Measurements from ENCODE around the gene KLK1. TPM values are rescaled to one million over a fixed set of nuclear protein-coding genes. Genes with fewer than 3 reads are reported as not detected.
"Not testable (repeated sequence)": the region's sequence is repeated elsewhere in the genome, so short reads cannot be mapped to it uniquely, and the experiment has no call there.

The KLK1 gene
- total RNA-seq, 1 experiment from 2014 or later, result not detected

DNA sequence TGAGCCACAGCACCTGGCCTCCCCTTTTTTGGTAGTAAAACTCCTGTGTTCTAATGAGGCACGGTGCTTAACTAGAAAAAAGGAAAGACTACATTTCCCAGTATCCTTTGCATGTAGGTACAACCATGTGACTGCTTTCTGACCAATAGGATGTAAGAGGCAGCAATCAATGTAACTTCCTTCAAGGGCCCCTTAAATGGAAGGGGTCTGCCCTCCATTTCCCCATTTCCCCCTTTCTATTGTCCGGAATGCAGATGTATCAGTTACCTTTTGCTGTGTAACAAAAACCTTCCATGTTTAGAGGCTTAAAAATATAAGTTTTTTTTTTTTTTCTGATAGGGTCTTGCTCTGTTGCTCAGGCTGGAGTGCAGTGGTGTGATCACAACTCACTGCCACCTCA, 51.1 kb downstream of the KLK1 start:
- no peak for DNase-seq
- intact Hi-C loops (cut with micrococcal nuclease; ENCODE audit: unreplicated experiment), result no loop called here
- Histone ChIP-seq H3K27ac (no peak overlapping the region), H3K9me2 (ENCODE audit: insufficient read depth) (no peaks in the 10 kb centered on the region), H3K79me2 (ENCODE audit: low read depth) (no peaks in the 10 kb centered on the region), H2AFZ (no peak overlapping the region), H3F3A (ENCODE audit: insufficient read depth, low read depth) (no peaks in the 10 kb centered on the region), H4K20me1 (ENCODE audit: insufficient read depth) (no peaks in the 10 kb centered on the region), H3K27me3 (ENCODE audit: insufficient read depth, low read depth) (peaks cover 46% of the 10 kb centered on the region), H3K4me1 (replicated peaks; ENCODE audit: insufficient read depth) (0 out of 2 replicates have a peak, but pooled peaks cover 2% of the 10 kb centered on the region), H3K4me2 (no peak overlapping the region), H3K4me3 (no peak overlapping the region), H3K9me3 (ENCODE audit: insufficient read depth, low read depth) (no peaks in the 10 kb centered on the region), H3K36me3 (ENCODE audit: low read depth) (no peaks in the 10 kb centered on the region)
- CTCF ChIA-PET, result interaction anchor here (0.6 kb wide), 1 partner anchor 18 kb away, joined by 3 read pairs; no protein-coding TSS in a partner anchor
- TF ChIP-seq EZH2 (IDR thresholded peaks at IDR 0.05; ENCODE audit: low read depth), result no peak
- TF ChIP-seq, protein P1, sequence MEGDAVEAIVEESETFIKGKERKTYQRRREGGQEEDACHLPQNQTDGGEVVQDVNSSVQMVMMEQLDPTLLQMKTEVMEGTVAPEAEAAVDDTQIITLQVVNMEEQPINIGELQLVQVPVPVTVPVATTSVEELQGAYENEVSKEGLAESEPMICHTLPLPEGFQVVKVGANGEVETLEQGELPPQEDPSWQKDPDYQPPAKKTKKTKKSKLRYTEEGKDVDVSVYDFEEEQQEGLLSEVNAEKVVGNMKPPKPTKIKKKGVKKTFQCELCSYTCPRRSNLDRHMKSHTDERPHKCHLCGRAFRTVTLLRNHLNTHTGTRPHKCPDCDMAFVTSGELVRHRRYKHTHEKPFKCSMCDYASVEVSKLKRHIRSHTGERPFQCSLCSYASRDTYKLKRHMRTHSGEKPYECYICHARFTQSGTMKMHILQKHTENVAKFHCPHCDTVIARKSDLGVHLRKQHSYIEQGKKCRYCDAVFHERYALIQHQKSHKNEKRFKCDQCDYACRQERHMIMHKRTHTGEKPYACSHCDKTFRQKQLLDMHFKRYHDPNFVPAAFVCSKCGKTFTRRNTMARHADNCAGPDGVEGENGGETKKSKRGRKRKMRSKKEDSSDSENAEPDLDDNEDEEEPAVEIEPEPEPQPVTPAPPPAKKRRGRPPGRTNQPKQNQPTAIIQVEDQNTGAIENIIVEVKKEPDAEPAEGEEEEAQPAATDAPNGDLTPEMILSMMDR (conservative IDR thresholded peaks at IDR 0.05), result no peak
- POLR2A ChIA-PET (ENCODE audit: unreplicated experiment), result no interaction called here
- BruUV-seq (replicated peaks), result no TSS peak

DNA sequence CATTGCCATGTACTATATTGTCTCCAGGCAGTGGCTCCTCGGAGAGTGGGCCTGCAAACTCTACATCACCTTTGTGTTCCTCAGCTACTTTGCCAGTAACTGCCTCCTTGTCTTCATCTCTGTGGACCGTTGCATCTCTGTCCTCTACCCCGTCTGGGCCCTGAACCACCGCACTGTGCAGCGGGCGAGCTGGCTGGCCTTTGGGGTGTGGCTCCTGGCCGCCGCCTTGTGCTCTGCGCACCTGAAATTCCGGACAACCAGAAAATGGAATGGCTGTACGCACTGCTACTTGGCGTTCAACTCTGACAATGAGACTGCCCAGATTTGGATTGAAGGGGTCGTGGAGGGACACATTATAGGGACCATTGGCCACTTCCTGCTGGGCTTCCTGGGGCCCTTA, 52.7 kb downstream of the KLK1 start:
- Histone ChIP-seq H2AFZ (no peak overlapping the region), H3K27me3 (ENCODE audit: insufficient read depth, low read depth) (peaks cover 40% of the 10 kb centered on the region), H3K4me2 (no peak overlapping the region), H3K36me3 (ENCODE audit: low read depth) (no peaks in the 10 kb centered on the region), H3F3A (ENCODE audit: insufficient read depth, low read depth) (no peaks in the 10 kb centered on the region), H4K20me1 (ENCODE audit: insufficient read depth) (no peaks in the 10 kb centered on the region), H3K9me2 (ENCODE audit: insufficient read depth) (no peaks in the 10 kb centered on the region), H3K27ac (no peak overlapping the region), H3K79me2 (ENCODE audit: low read depth) (no peaks in the 10 kb centered on the region), H3K4me3 (no peak overlapping the region), H3K4me1 (replicated peaks; ENCODE audit: insufficient read depth) (0 out of 2 replicates have a peak, but pooled peaks cover 4% of the 10 kb centered on the region), H3K9me3 (ENCODE audit: insufficient read depth, low read depth) (no peaks in the 10 kb centered on the region)
- POLR2A ChIA-PET (ENCODE audit: unreplicated experiment), result no interaction called here
- TF ChIP-seq EZH2 (IDR thresholded peaks at IDR 0.05; ENCODE audit: low read depth), result no peak
- TF ChIP-seq, protein P1 (conservative IDR thresholded peaks at IDR 0.05), result no peak
- no peak for DNase-seq
- intact Hi-C loops (cut with micrococcal nuclease; ENCODE audit: unreplicated experiment), result no loop called here
- BruUV-seq (replicated peaks), result no TSS peak
- CTCF ChIA-PET, result no interaction called here

DNA sequence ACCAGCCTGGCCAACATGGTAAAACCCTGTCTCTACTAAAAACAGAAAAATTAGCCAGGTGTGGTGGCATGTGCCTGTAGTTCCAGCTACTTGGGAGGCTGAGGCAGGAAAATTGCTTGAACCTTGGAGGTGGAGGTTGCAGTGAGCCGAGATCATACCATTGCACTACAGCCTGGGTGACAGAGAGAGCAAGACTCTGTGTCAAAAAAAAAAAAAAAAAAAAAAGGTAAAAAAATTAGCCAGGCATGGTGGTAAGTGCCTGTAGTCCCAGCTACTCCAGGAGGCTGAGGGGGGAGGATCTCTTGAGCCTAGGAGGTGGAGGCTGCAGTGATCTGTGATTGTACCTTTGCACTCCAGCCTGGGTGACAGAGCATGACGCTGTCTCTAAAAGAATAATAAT, 53.4 kb downstream of the KLK1 start, which contains the start of gene GPR32:
Gene GPR32, plus strand, starts transcription at position 301 of the 400 bp plus-strand sequence. CDS start 137 bp downstream, outside the sequence.
- H3K4me3 ChIP-seq; POLR2A ChIA-PET (ENCODE audit: unreplicated experiment); H3K4me2 ChIP-seq; H3K9me2 ChIP-seq (ENCODE audit: insufficient read depth); H2AFZ ChIP-seq; BruUV-seq (replicated peaks); DNase-seq; H3K79me2 ChIP-seq (ENCODE audit: low read depth); H3K4me1 ChIP-seq (replicated peaks; ENCODE audit: insufficient read depth); H3F3A ChIP-seq (ENCODE audit: insufficient read depth, low read depth); intact Hi-C loops (cut with micrococcal nuclease; ENCODE audit: unreplicated experiment); H3K36me3 ChIP-seq (ENCODE audit: low read depth); H4K20me1 ChIP-seq (ENCODE audit: insufficient read depth); H3K9me3 ChIP-seq (ENCODE audit: insufficient read depth, low read depth); H3K27ac ChIP-seq; CTCF ChIA-PET: not testable (repeated sequence)
- H3K27me3 ChIP-seq (ENCODE audit: insufficient read depth, low read depth), result peaks cover 33% of the 10 kb centered on the region

Other genes starting within 250 kb of the KLK1 start
- not detected in 2 replicates for gene SYT3, start 183.9 kb downstream of the KLK1 start, total RNA-seq (2021)
- gene C19orf81, start 174.3 kb downstream of the KLK1 start, total RNA-seq (2021), result not detected in 2 replicates
- not detected in 2 replicates for gene SHANK1, start 104.0 kb downstream of the KLK1 start, total RNA-seq (2021)
- not detected in 2 replicates for gene CLEC11A, start 100.4 kb downstream of the KLK1 start, total RNA-seq (2021)
- gene GPR32, start 53.3 kb downstream of the KLK1 start, total RNA-seq (2021), result not detected in 2 replicates
- gene ACP4, start 33.4 kb downstream of the KLK1 start, total RNA-seq (2021), result not detected in 2 replicates
- not detected in 2 replicates for gene KLK15, start 9.8 kb upstream of the KLK1 start, total RNA-seq (2021)
- not detected in 2 replicates for gene KLK3, start 31.1 kb upstream of the KLK1 start, total RNA-seq (2021)
- gene KLK2, start 49.7 kb upstream of the KLK1 start, total RNA-seq (2021), result not detected in 2 replicates
- not detected in 2 replicates for gene KLK4, start 87.6 kb upstream of the KLK1 start, total RNA-seq (2021)
- 405 and 412 TPM in 2 replicates for gene KLK5, start 129.3 kb upstream of the KLK1 start, total RNA-seq (2021)
- gene KLK6, start 145.8 kb upstream of the KLK1 start, total RNA-seq (2021), result 490 and 581 TPM in 2 replicates
- gene KLK7, start 160.1 kb upstream of the KLK1 start, total RNA-seq (2021), result 98.1 and 138 TPM in 2 replicates
- gene KLK8, start 177.8 kb upstream of the KLK1 start, total RNA-seq (2021), result 120 and 128 TPM in 2 replicates
- 28.0 and 28.9 TPM in 2 replicates for gene KLK10, start 195.9 kb upstream of the KLK1 start, total RNA-seq (2021)
- 1.5 and 1.6 TPM in 2 replicates for gene KLK11, start 202.8 kb upstream of the KLK1 start, total RNA-seq (2021)
- gene KLK12, start 211.2 kb upstream of the KLK1 start, total RNA-seq (2021), result not detected in 2 replicates
- not detected in 2 replicates for gene KLK13, start 241.3 kb upstream of the KLK1 start, total RNA-seq (2021)